Measurements from ENCODE around the gene CHMP4B. TPM values are rescaled to one million over a fixed set of nuclear protein-coding genes. Genes with fewer than 3 reads are reported as not detected.

The CHMP4B gene, protein sequence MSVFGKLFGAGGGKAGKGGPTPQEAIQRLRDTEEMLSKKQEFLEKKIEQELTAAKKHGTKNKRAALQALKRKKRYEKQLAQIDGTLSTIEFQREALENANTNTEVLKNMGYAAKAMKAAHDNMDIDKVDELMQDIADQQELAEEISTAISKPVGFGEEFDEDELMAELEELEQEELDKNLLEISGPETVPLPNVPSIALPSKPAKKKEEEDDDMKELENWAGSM
- total RNA-seq = 28.7 and 43.6 TPM in 2 replicates

DNA sequence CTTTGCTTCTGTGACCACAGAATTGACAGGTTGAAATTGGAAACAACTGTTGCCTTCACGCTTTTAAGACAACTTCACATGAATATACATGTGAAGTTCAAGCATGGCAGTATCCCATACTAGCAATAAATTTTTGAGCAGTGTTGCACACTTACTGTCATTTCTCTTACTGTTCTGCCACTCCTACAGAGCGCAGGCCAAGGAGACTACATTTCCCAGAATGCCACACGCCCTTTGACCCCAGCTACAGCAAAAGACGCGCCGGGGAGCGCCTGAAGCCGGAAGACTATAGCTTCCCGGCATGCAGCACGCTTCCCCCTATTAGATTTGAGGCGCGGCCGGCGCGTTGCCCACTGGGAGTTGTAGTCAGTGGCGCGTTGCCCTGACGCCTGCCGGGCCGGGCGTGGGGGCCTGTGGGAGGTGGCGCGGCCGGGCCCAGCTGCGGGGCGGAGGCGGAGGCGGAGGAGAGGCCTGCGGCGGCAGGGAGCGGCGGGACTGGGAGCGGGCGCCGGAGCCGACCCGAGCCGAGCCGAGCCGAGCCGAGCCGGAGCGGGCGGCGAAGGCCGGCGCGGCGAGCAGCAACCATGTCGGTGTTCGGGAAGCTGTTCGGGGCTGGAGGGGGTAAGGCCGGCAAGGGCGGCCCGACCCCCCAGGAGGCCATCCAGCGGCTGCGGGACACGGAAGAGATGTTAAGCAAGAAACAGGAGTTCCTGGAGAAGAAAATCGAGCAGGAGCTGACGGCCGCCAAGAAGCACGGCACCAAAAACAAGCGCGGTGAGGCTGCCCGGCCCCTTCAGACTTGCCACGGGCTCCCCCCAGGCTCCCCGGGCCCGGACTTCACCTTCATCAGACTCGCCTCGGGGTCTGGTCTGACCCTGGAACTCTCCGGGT is at the start of gene CHMP4B:
Gene CHMP4B, plus strand, starts transcription at position 464 of the 891 bp plus-strand sequence. Its CDS starts 121 bp downstream, at position 585.

Other genes starting within 250 kb of the CHMP4B start
- 0.16 TPM in 1 of 2 replicates, not detected in the other for gene C20orf144, start 149.0 kb upstream of the CHMP4B start, total RNA-seq
- 2.5 and 3.4 TPM in 2 replicates for gene ACTL10, start 144.4 kb upstream of the CHMP4B start, total RNA-seq
- 7.1 and 10.9 TPM in 2 replicates for gene NECAB3, start 136.9 kb upstream of the CHMP4B start, total RNA-seq
- 3.2 and 5.3 TPM in 2 replicates for gene E2F1, start 125.0 kb upstream of the CHMP4B start, total RNA-seq
- 2.4 and 2.7 TPM in 2 replicates for gene PXMP4, start 91.0 kb upstream of the CHMP4B start, total RNA-seq
- 1.6 and 1.9 TPM in 2 replicates for gene ZNF341, start 79.4 kb upstream of the CHMP4B start, total RNA-seq
- 142 and 156 TPM in 2 replicates for gene RALY, start 182.6 kb downstream of the CHMP4B start, total RNA-seq